ENCODE measurements around the gene SEC14L1. TPM values are rescaled to one million over a fixed set of nuclear protein-coding genes. Genes with fewer than 3 reads are reported as not detected.
"Not testable (repeated sequence)": the region's sequence is repeated elsewhere in the genome, so short reads cannot be mapped to it uniquely, and the experiment has no call there.

SEC14L1 gene
- total and polyA plus RNA-seq, 3 experiments from 2014 or later = 9.5 to 75.6 (median 73.3) TPM

DNA sequence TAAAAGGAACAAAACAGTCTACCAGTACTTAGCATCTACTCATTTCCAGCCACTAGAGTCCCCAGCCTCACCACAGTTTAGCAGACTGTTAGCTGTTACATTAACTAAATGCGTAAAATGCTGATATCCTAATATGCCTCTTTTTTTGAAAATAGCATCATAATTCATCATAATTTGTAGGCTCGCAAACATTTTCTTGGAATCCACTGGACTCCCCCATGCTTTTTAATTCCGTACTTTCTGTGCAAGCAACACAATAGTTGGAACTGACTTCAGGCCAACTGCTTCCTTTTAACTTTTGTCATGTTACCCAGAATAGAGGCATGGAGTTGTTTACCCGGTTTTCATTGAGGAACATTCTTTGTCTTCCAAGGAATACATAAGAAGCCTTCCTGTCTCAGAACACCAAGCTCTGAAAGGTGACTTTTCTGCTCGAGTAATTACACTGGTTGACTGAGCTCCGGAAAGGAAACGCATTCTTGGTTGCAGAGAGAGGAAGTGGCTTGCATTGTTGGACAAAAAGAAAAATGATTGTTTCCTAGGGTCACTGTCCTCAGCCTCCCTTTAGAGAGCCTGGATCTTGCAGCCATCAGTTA lies 30.9 kb upstream of the SEC14L1 start:
- H3K4me1 ChIP-seq (ENCODE audit: insufficient read depth, low read length) = peaks cover 7% of the 10 kb centered on the region
- Mint-ChIP-seq H3K27ac (peak overlapping the region in 4 of 8 donors; percentile 29 to 72 (median 56)), H3K4me3 (peak overlapping the region in 1 of 7 donors; percentile 15), H3K4me1 (peaks cover 20 to 37% (median 28%) of the 10 kb centered on the region in 3 donors), H3K36me3 (no peaks in the 10 kb centered on the region), H3K27me3 (peaks cover 0 to 5% of the 10 kb centered on the region in 2 donors), H3K9me3 (no peaks in the 10 kb centered on the region)
- H3K9me3 ChIP-seq (ENCODE audit: low read length) = no peaks in the 10 kb centered on the region
- H3K4me3 ChIP-seq (ENCODE audit: low read length) = no peak overlapping the region
- H3K27me3 ChIP-seq (ENCODE audit: insufficient read depth, low read length, poor library complexity, severe bottlenecking) = no peaks in the 10 kb centered on the region
- ChIA-PET CTCF (interaction anchor here (0.8 to 2.3 kb wide), 2 partner anchors 11 to 21 kb away, joined by 3 to 9 read pairs; no protein-coding TSS in a partner anchor), POLR2A (no interaction called here)
- no peak overlapping the region for H3K27ac ChIP-seq (ENCODE audit: low read depth, low read length)
- H3K36me3 ChIP-seq (ENCODE audit: insufficient read depth, low read length) = no peaks in the 10 kb centered on the region
- no peak for DNase-seq

DNA sequence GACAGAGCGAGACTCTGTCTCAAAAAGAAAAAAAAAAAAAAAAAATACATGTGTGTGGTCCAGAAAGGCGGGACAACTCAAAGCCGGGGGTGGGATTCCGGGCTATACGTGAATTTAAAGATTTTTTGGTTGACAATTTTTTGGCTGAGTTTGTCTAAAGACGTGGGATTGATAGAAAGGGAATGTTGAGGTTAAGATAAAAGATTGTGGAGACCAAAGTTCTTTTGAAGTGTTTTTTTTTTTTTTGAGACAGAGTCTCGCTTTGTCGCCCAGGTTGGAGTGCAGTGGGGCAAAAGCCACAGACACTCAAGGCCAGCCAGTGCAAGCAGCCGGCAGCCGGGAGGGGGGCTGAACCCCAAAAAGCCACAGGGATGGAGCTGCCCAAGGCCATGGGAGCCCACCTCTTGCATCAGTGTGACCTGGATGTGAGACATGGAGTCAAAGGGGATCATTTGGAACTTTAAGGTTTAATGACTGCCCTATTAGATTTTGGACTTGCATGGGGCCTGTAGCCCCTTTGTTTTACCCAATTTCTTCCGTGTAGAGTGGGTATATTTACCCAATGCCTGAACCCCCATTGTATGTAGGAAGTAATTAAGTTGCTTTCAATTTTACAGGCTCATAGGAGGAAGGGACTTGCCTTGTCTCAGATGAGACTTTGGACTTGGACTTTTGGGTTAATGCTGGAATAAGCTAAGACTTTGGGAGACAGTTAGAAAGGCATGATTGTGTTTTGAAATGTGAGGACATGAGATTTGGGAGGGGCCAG lies 29.4 kb upstream of the SEC14L1 start:
- H3K4me3 ChIP-seq (ENCODE audit: low read length); H3K36me3 Mint-ChIP-seq; CTCF ChIA-PET; DNase-seq; H3K9me3 ChIP-seq (ENCODE audit: low read length); H3K4me3 Mint-ChIP-seq; H3K27me3 ChIP-seq (ENCODE audit: insufficient read depth, low read length, poor library complexity, severe bottlenecking); H3K27me3 Mint-ChIP-seq; H3K4me1 ChIP-seq (ENCODE audit: insufficient read depth, low read length); H3K36me3 ChIP-seq (ENCODE audit: insufficient read depth, low read length); H3K9me3 Mint-ChIP-seq; H3K27ac ChIP-seq (ENCODE audit: low read depth, low read length): not testable (repeated sequence)
- Mint-ChIP-seq H3K4me1 (peaks cover 18 to 31% (median 28%) of the 10 kb centered on the region in 3 donors), H3K27ac (peak overlapping the region in 3 of 8 donors; percentile 48 to 55 (median 52))
- POLR2A ChIA-PET = interaction anchor here (0.7 kb wide), 1 partner anchor 44 kb away, joined by 3 read pairs; no protein-coding TSS in a partner anchor

DNA sequence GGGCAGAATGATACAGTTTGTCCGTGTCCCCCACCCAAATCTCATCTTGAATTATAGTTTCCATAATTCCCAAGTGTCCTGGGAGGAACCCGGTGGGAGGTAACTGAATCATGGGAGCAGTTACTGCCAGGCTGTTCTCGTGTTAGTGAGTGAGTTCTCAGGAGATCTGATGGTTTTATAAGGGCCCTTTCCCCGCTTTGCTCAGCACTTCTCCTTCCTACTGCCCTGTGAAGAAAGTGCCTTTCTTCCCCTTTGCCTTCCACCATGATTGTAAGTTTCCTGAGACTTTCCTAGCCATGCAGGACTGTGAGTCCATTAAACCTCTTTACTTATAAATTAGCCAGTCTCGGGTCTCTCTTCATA lies 28.9 kb upstream of the SEC14L1 start:
- Histone ChIP-seq H3K4me3 (ENCODE audit: low read length) (no peak overlapping the region), H3K27me3 (ENCODE audit: insufficient read depth, low read length, poor library complexity, severe bottlenecking) (no peaks in the 10 kb centered on the region), H3K27ac (ENCODE audit: low read depth, low read length) (no peak overlapping the region), H3K4me1 (ENCODE audit: insufficient read depth, low read length) (peaks cover 7% of the 10 kb centered on the region), H3K36me3 (ENCODE audit: insufficient read depth, low read length) (no peaks in the 10 kb centered on the region), H3K9me3 (ENCODE audit: low read length) (no peaks in the 10 kb centered on the region)
- Mint-ChIP-seq H3K27ac (peak overlapping the region in 2 of 8 donors; percentile 48 to 55), H3K4me1 (peaks cover 16 to 28% (median 24%) of the 10 kb centered on the region in 3 donors), H3K4me3 (no peak overlapping the region), H3K36me3 (no peaks in the 10 kb centered on the region), H3K9me3 (no peaks in the 10 kb centered on the region), H3K27me3 (peaks cover 0 to 5% of the 10 kb centered on the region in 2 donors)
- no peak for DNase-seq
- POLR2A ChIA-PET = interaction anchor here (0.7 kb wide), 1 partner anchor 44 kb away, joined by 3 read pairs; no protein-coding TSS in a partner anchor
- CTCF ChIA-PET = no interaction called here

DNA sequence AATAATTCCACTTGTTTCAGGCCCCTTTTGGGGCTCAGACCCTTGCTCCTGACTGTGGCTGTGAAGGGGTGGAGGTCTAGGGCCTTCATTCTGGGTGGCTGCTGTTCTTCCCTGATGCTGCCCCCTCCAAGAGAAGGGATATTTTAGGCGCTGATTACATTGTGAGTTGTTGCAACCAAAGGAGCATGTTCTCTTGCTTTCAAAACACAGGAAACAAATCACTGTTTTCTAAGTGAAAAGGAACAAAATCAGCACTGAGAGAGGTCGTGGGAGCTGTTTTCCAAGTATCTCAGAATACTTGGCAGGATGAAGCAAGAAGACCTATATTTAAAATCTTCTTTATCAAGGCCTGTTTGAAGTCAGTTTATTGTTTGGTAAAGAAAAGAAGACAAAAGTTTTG lies 25.3 kb upstream of the SEC14L1 start:
- Mint-ChIP-seq H3K4me3 (no peak overlapping the region), H3K27me3 (peaks cover 0 to 2% of the 10 kb centered on the region in 2 donors), H3K4me1 (no peaks in the 10 kb centered on the region), H3K36me3 (no peaks in the 10 kb centered on the region), H3K9me3 (no peaks in the 10 kb centered on the region), H3K27ac (peak overlapping the region in 3 of 8 donors; percentile 6 to 72 (median 62))
- Histone ChIP-seq H3K27ac (ENCODE audit: low read depth, low read length) (no peak overlapping the region), H3K4me1 (ENCODE audit: insufficient read depth, low read length) (no peaks in the 10 kb centered on the region), H3K36me3 (ENCODE audit: insufficient read depth, low read length) (no peaks in the 10 kb centered on the region), H3K4me3 (ENCODE audit: low read length) (no peak overlapping the region), H3K9me3 (ENCODE audit: low read length) (no peaks in the 10 kb centered on the region), H3K27me3 (ENCODE audit: insufficient read depth, low read length, poor library complexity, severe bottlenecking) (no peaks in the 10 kb centered on the region)
- DNase-seq = no peak
- ChIA-PET CTCF (no interaction called here), POLR2A (no interaction called here)

DNA sequence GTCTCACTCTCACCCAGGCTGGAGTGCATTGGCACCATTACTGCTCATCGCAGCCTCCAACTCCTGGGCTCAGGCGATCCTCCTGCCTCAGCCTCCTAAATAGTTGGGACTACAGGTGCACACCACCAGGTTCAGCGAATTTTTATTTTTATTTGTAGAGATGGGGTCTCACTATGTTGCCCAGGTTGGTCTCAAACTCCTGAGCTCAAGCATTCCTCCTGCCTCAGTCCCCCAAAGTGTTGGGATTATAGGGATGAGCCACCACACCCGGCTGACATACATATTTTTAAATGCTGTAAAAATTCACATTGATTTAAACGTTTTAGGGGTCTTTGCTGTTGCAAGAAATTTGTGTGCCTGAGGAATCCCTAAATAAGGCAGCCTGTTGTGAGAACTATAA lies 24.8 kb upstream of the SEC14L1 start:
- Histone ChIP-seq H3K9me3 (ENCODE audit: low read length) (no peaks in the 10 kb centered on the region), H3K4me1 (ENCODE audit: insufficient read depth, low read length) (no peaks in the 10 kb centered on the region), H3K27me3 (ENCODE audit: insufficient read depth, low read length, poor library complexity, severe bottlenecking) (no peaks in the 10 kb centered on the region), H3K36me3 (ENCODE audit: insufficient read depth, low read length) (no peaks in the 10 kb centered on the region), H3K4me3 (ENCODE audit: low read length) (no peak overlapping the region), H3K27ac (ENCODE audit: low read depth, low read length) (no peak overlapping the region)
- Mint-ChIP-seq H3K9me3 (no peaks in the 10 kb centered on the region), H3K4me3 (no peak overlapping the region), H3K27ac (peak overlapping the region in 2 of 8 donors; percentile 44 to 72), H3K4me1 (no peaks in the 10 kb centered on the region), H3K27me3 (peaks cover 0 to 2% of the 10 kb centered on the region in 2 donors), H3K36me3 (no peaks in the 10 kb centered on the region)
- ChIA-PET POLR2A (no interaction called here), CTCF (no interaction called here)
- no peak for DNase-seq

DNA sequence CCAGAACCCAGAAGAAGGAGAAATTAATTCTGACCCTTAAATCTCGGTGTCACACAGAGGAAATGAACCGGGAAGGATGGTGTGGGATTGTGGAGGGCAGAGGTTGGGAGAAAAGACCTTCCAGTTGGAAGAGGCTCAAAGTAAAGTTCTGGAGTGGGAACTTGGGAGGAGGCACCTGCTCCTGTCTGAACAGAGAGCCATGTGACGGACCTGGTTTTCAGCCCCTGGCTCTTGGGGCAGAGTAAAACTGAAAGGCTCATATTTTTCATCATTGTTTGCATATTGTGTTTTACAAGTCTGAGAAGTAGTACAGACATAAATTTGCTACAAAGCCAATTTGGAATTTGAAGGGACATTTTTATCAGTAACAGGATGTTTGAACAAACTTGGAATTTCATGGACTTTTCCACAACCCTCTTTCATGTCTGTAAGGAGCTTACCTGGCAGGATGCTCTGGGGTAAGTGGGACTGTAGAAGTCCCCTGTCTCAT lies 24.4 kb upstream of the SEC14L1 start:
- POLR2A ChIA-PET = interaction anchor here (0.5 to 1.1 kb wide), 2 partner anchors 17 to 136 kb away, joined by 4 to 7 read pairs; no protein-coding TSS in a partner anchor
- Histone ChIP-seq H3K9me3 (ENCODE audit: low read length) (no peaks in the 10 kb centered on the region), H3K27ac (ENCODE audit: low read depth, low read length) (no peak overlapping the region), H3K4me3 (ENCODE audit: low read length) (no peak overlapping the region), H3K27me3 (ENCODE audit: insufficient read depth, low read length, poor library complexity, severe bottlenecking) (no peaks in the 10 kb centered on the region), H3K36me3 (ENCODE audit: insufficient read depth, low read length) (no peaks in the 10 kb centered on the region), H3K4me1 (ENCODE audit: insufficient read depth, low read length) (no peaks in the 10 kb centered on the region)
- peak overlapping the region in 2 of 8 donors; percentile 44 to 72 for H3K27ac Mint-ChIP-seq
- H3K4me3 Mint-ChIP-seq = no peak overlapping the region
- peaks cover 0 to 2% of the 10 kb centered on the region in 2 donors for H3K27me3 Mint-ChIP-seq
- H3K9me3 Mint-ChIP-seq = no peaks in the 10 kb centered on the region
- CTCF ChIA-PET = no interaction called here
- no peak for DNase-seq
- H3K36me3 Mint-ChIP-seq = no peaks in the 10 kb centered on the region
- no peaks in the 10 kb centered on the region for H3K4me1 Mint-ChIP-seq

DNA sequence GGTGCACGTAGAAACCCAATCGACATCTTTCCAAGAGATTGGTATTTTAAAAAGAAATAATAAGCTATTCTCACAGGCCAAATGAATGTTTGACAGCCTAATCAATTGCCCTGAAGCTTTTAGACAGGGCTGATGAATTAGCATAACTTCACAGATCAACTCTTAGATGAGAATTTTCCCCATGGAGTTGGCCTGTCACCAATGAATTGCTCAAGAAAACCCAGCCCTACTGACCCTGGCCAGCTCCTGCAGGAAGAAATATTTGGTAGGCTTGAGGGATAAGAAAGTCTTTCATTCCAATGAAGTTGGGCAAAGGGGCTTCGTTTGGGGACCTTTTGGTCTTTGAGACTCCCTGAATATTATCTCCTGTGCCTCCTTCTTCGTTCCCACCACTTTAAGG lies 23.4 kb upstream of the SEC14L1 start:
- DNase-seq = no peak
- no peaks in the 10 kb centered on the region for H3K4me1 Mint-ChIP-seq
- Histone ChIP-seq H3K4me1 (ENCODE audit: insufficient read depth, low read length) (no peaks in the 10 kb centered on the region), H3K27ac (ENCODE audit: low read depth, low read length) (no peak overlapping the region), H3K27me3 (ENCODE audit: insufficient read depth, low read length, poor library complexity, severe bottlenecking) (no peaks in the 10 kb centered on the region), H3K36me3 (ENCODE audit: insufficient read depth, low read length) (no peaks in the 10 kb centered on the region), H3K4me3 (ENCODE audit: low read length) (no peak overlapping the region), H3K9me3 (ENCODE audit: low read length) (no peaks in the 10 kb centered on the region)
- H3K9me3 Mint-ChIP-seq = no peaks in the 10 kb centered on the region
- CTCF ChIA-PET = no interaction called here
- peaks cover 0 to 2% of the 10 kb centered on the region in 2 donors for H3K27me3 Mint-ChIP-seq
- no peak overlapping the region for H3K4me3 Mint-ChIP-seq
- H3K27ac Mint-ChIP-seq = no peak overlapping the region
- no peaks in the 10 kb centered on the region for H3K36me3 Mint-ChIP-seq
- POLR2A ChIA-PET = interaction anchor here (1.1 kb wide), 1 partner anchor 18 kb away, joined by 4 read pairs; no protein-coding TSS in a partner anchor

DNA sequence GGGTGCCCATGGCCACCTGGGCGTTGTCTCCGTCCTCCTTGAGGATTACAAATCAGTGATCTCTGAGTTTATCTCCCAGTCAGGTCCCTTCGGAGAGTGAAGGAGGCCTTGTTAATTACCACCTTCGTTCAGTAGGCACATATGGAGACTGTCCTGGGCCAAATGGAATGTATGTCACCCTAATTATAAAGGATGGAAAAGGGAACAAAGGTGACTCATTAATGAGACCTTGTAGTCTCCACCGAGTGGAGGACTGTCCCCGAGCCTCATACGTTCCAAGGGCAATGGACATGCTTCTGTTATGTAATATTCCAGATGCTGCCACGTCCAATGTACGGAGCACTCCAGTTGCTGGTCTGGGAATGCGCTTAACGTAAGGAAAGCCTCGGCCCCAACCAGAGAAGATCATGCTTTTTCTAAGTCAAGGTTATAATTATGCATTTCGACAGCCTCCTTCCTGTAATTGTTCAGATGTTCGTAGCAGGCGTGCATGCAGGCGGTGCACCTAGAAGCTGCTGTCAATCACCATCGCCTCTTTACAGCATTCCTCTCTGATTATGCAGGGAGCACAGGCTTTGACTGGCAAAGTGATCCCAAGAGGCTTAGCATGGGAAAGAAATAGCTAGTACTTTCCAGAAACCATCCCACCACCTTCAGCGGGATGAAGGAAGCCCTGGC lies 22.4 kb upstream of the SEC14L1 start:
- H3K27me3 Mint-ChIP-seq = no peaks in the 10 kb centered on the region
- DNase-seq = no peak
- H3K27ac Mint-ChIP-seq = peak overlapping the region in 1 of 8 donors; percentile 82
- no peaks in the 10 kb centered on the region for H3K9me3 Mint-ChIP-seq
- H3K4me1 ChIP-seq (ENCODE audit: insufficient read depth, low read length) = no peaks in the 10 kb centered on the region
- H3K36me3 ChIP-seq (ENCODE audit: insufficient read depth, low read length) = no peaks in the 10 kb centered on the region
- no peak overlapping the region for H3K4me3 ChIP-seq (ENCODE audit: low read length)
- H3K27me3 ChIP-seq (ENCODE audit: insufficient read depth, low read length, poor library complexity, severe bottlenecking) = no peaks in the 10 kb centered on the region
- ChIA-PET POLR2A (no interaction called here), CTCF (no interaction called here)
- no peaks in the 10 kb centered on the region for H3K36me3 Mint-ChIP-seq
- no peak overlapping the region for H3K4me3 Mint-ChIP-seq
- H3K27ac ChIP-seq (ENCODE audit: low read depth, low read length) = no peak overlapping the region
- H3K4me1 Mint-ChIP-seq = no peaks in the 10 kb centered on the region
- no peaks in the 10 kb centered on the region for H3K9me3 ChIP-seq (ENCODE audit: low read length)

All from CD8-positive, alpha-beta memory T cell (primary cell).